Measurements from ENCODE around the gene DCC.
"Not testable (repeated sequence)": the region's sequence is repeated elsewhere in the genome, so short reads cannot be mapped to it uniquely, and the experiment has no call there.

DCC gene

GRCh38 chr18:52353589-52353988 is 13.6 kb downstream of the DCC start:
- DNase-seq, result no peak
- Mint-ChIP-seq H3K36me3 (ENCODE audit: low read depth) (no peaks in the 10 kb centered on the region), H3K27ac (no peak overlapping the region), H3K9me3 (no peaks in the 10 kb centered on the region), H3K27me3 (ENCODE audit: low read depth, poor library complexity) (peaks cover 5% of the 10 kb centered on the region), H3K4me1 (no peaks in the 10 kb centered on the region), H3K4me3 (no peak overlapping the region)
- TF ChIP-seq CTCF (IDR thresholded peaks at IDR 0.05), result no peak

GRCh38 chr18:52363861-52364260 is 23.9 kb downstream of the DCC start:
- Mint-ChIP-seq H3K27ac (no peak overlapping the region), H3K36me3 (ENCODE audit: low read depth) (no peaks in the 10 kb centered on the region), H3K9me3 (peaks cover 4% of the 10 kb centered on the region), H3K4me3 (no peak overlapping the region), H3K27me3 (ENCODE audit: low read depth, poor library complexity) (peaks cover 4% of the 10 kb centered on the region), H3K4me1 (no peaks in the 10 kb centered on the region)
- DNase-seq, result no peak
- TF ChIP-seq CTCF (IDR thresholded peaks at IDR 0.05), result no peak

GRCh38 chr18:52366851-52367250 is 26.9 kb downstream of the DCC start:
- DNase-seq; H3K27ac Mint-ChIP-seq; H3K27me3 Mint-ChIP-seq (ENCODE audit: low read depth, poor library complexity); H3K4me1 Mint-ChIP-seq; H3K36me3 Mint-ChIP-seq (ENCODE audit: low read depth); H3K9me3 Mint-ChIP-seq; H3K4me3 Mint-ChIP-seq: not testable (repeated sequence)

GRCh38 chr18:52367953-52368742 is 28.2 kb downstream of the DCC start:
- H3K36me3 Mint-ChIP-seq (ENCODE audit: low read depth), result no peaks in the 10 kb centered on the region
- H3K27me3 Mint-ChIP-seq (ENCODE audit: low read depth, poor library complexity), result peaks cover 8% of the 10 kb centered on the region
- H3K9me3 Mint-ChIP-seq, result peaks cover 4% of the 10 kb centered on the region
- no peak for DNase-seq
- no peak for TF ChIP-seq CTCF (IDR thresholded peaks at IDR 0.05)
- H3K4me3 Mint-ChIP-seq, result no peak overlapping the region
- H3K27ac Mint-ChIP-seq, result no peak overlapping the region
- H3K4me1 Mint-ChIP-seq, result no peaks in the 10 kb centered on the region

- H3K27me3 Mint-ChIP-seq (ENCODE audit: low read depth, poor library complexity), result peaks cover 9% of the 10 kb centered on the region
- peaks cover 4% of the 10 kb centered on the region for H3K9me3 Mint-ChIP-seq
- H3K36me3 Mint-ChIP-seq (ENCODE audit: low read depth), result no peaks in the 10 kb centered on the region
- no peak for TF ChIP-seq CTCF (IDR thresholded peaks at IDR 0.05)
- H3K4me1 Mint-ChIP-seq, result no peaks in the 10 kb centered on the region
- DNase-seq, result no peak
- H3K4me3 Mint-ChIP-seq, result no peak overlapping the region
- no peak overlapping the region for H3K27ac Mint-ChIP-seq
These were observed 30.8 kb downstream of the DCC start for GRCh38 chr18:52370841-52371240.

- no peaks in the 10 kb centered on the region for H3K4me1 Mint-ChIP-seq
- no peak overlapping the region for H3K27ac Mint-ChIP-seq
- no peak for DNase-seq
- peaks cover 9% of the 10 kb centered on the region for H3K27me3 Mint-ChIP-seq (ENCODE audit: low read depth, poor library complexity)
- H3K36me3 Mint-ChIP-seq (ENCODE audit: low read depth), result no peaks in the 10 kb centered on the region
- H3K4me3 Mint-ChIP-seq, result no peak overlapping the region
- H3K9me3 Mint-ChIP-seq, result no peaks in the 10 kb centered on the region
- TF ChIP-seq CTCF (IDR thresholded peaks at IDR 0.05), result no peak
These were observed 36.1 kb downstream of the DCC start for GRCh38 chr18:52376104-52376503.

Measured in nephron progenitor cell (in vitro differentiated cells).